Esophagus squamous epithelium (tissue), 4 donors: ENCODE measurements around the gene GPR83.

Source experiments
- CTCF ChIP-seq, 6 experiments: fragments of 450-650 bp in 4 of 6; fragments of 200-600 bp in 2 of 6; sonication (generic) in 2 of 6; IDR thresholded peaks; one replicate each; pipeline ENCODE4 v1.5.1; 2016 to 2019; ENCODE audit warnings: antibody characterized with exemption in 6 of 6, mild to moderate bottlenecking in 4 of 6, moderate library complexity in 4 of 6
- POLR2A ChIP-seq, 4 donors: fragments of 450-650 bp; IDR thresholded peaks; one replicate each; pipeline ENCODE4 v1.6.1; 2017; ENCODE audit warnings: antibody characterized with exemption in 4 of 4, mild to moderate bottlenecking in 4 of 4, moderate library complexity in 3 of 4

GRCh38 chr11:94402355-94402754 is 1.1 kb upstream of the GPR83 start:
- TF ChIP-seq CTCF (IDR thresholded peaks at IDR 0.05), result no peak
- no peak for TF ChIP-seq POLR2A (IDR thresholded peaks at IDR 0.05)
